Measurements from ENCODE around the gene USP5.
A peak's percentile ranks its signal among the peaks of the same experiment; 100 is the strongest.
"Not testable (repeated sequence)": the region's sequence is repeated elsewhere in the genome, so short reads cannot be mapped to it uniquely, and the experiment has no call there.

Gene USP5

DNA sequence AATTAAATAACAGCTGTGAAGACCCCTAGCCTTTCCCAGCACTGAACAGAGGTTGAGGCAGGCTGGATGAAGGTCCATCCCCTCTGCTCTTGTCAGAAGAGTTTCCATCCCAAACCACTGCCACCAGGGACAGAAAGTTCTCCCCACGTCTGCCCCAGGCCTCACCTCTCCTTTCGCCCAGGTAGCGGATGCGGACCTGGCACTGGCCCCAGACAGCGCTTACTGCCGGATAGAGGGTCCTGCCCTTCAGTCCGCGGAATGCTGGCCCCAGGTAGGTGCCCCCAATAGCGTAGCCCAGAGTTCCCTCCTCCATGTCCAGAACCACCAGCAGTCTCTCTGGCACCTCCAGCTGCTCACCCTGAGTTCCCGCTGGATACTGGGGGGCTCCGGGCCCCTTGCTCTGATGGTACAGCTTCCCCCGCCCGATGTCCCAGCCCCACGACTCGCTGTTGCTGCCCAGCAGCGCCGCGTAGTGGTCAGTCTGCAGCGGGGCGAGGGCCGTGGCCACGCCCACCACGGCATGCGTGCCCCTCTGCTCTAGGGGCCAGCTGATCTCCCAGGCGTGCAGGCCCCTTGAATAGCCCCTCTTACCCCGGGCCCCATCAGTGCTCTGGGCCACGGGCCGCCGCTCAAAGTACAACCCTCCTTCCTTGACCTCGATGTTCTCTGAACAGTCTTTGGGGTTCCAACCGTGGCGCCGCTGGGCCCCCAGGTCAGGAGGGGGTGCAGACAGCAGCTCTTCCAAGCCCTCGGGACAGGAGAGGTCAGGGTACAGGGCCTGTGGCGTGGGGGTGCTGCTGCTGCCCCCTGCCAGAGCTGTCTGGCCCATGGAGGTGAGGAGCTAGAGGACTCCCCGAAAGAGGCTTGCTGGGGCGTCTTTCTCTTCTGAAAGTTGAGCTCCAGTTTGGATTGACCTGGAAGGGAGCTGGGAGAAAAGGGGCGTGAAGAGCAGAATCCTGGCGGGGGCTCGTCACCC is 20.4 kb downstream of the USP5 start:
- DNase-seq (ENCODE audit: extremely low read depth, low read depth): no peak
- TF ChIP-seq, protein P1, sequence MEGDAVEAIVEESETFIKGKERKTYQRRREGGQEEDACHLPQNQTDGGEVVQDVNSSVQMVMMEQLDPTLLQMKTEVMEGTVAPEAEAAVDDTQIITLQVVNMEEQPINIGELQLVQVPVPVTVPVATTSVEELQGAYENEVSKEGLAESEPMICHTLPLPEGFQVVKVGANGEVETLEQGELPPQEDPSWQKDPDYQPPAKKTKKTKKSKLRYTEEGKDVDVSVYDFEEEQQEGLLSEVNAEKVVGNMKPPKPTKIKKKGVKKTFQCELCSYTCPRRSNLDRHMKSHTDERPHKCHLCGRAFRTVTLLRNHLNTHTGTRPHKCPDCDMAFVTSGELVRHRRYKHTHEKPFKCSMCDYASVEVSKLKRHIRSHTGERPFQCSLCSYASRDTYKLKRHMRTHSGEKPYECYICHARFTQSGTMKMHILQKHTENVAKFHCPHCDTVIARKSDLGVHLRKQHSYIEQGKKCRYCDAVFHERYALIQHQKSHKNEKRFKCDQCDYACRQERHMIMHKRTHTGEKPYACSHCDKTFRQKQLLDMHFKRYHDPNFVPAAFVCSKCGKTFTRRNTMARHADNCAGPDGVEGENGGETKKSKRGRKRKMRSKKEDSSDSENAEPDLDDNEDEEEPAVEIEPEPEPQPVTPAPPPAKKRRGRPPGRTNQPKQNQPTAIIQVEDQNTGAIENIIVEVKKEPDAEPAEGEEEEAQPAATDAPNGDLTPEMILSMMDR (IDR thresholded peaks at IDR 0.05; ENCODE audit: low read depth, low read length, missing control alignments): peak; percentile 97

DNA sequence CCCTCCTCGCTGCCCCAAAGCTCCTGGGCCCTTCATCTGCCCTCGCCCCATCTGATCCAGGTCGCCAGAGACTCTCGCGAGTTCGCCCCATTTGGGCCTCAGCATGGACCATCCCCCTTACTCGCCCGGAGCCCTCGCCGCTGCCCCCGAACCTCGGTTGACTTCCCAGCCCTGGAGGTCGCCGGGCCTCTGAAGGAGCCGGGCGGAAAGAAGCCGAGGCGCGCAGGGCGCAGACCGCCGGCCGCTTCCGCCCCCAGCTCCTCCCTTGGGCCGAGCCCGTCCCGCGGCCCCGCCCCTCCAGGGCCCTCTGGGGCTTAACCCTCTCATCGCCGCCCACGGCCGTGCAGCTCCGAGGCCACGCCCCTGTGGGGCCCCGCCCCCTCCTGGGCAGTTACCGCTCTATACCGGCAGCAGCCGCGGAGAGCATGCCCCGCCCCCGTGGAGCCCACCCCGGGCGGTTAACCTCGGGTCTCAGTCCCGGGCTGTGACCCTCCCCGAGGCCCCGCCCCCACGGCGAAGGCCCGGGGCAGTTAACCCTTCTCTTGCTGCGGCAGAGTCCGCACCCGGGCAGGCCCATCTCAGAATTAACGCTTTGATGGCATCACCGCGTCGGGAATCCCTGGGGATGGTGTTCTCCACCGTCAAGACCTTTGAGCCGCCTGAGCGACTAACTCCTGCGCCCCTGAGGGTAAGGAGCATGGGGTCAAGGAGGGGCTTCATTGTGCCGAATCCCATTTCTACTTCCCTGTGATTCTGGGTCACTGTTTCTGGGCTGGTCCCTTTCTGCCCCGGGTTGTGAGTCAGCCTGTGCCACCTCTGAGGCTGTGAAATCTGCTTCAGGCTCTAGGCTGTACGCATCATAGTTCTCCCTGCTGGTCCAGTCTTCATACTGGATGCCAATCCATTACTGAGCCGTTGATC is 21.4 kb downstream of the USP5 start, which contains the start of gene SPSB2:
SPSB2 (minus strand) TSS at position 210 of the 921 bp plus-strand sequence. CDS start 402 bp downstream, outside the sequence.
- H3K4me3 ChIP-seq (replicated peaks; ENCODE audit: low read depth, low read length): peak within 1 kb of the TSS; percentile 57
- TF ChIP-seq, protein P1 (IDR thresholded peaks at IDR 0.05; ENCODE audit: low read depth, low read length, missing control alignments): no peak
- DNase-seq (ENCODE audit: extremely low read depth, low read depth): peak; percentile 70

More for the DNA sequence above, 20.4 kb downstream of the USP5 start:
- H3K4me3 ChIP-seq (replicated peaks; ENCODE audit: low read depth, low read length): peak overlapping the region; percentile 57

DNA sequence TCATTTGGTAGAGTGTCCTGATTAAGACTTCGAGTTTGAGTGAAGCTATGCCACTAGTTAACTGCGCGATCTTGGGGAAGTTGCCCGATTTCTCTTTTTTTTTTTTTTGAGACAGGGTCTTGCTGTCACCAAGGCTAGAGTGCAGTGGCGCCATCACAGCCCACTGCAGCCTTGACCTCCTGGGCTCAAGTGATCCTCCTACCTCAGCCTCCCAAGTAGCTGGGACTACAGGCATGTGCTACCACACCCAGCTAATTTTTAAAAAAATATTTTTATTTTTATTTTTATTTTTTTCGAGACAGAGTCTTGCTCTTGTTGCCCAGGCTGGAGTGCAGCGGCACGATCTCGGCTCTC is 22.0 kb downstream of the USP5 start:
- DNase-seq (ENCODE audit: extremely low read depth, low read depth): not testable (repeated sequence)
- peak overlapping the region; percentile 57 for H3K4me3 ChIP-seq (replicated peaks; ENCODE audit: low read depth, low read length)

DNA sequence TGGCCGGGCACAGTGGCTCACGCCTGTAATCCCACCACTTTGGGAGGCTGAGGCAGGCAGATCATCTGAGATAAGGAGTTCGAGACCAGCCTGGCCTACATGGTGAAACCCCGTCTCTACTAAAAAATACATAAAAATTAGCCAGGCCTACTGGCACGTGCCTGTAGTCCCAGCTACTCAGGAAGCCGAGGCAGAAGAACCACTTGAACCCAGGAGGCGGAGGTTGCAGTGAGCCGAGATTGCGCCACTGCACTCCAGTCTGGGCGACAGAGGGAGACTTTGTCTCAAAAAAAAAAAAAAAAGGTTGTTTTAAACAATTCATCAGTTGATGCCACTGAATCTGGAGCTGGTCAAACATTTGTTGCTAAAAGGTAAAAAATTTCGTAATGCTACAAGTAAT is 27.9 kb downstream of the USP5 start:
- DNase-seq (ENCODE audit: extremely low read depth, low read depth); H3K4me3 ChIP-seq (replicated peaks; ENCODE audit: low read depth, low read length): not testable (repeated sequence)

DNA sequence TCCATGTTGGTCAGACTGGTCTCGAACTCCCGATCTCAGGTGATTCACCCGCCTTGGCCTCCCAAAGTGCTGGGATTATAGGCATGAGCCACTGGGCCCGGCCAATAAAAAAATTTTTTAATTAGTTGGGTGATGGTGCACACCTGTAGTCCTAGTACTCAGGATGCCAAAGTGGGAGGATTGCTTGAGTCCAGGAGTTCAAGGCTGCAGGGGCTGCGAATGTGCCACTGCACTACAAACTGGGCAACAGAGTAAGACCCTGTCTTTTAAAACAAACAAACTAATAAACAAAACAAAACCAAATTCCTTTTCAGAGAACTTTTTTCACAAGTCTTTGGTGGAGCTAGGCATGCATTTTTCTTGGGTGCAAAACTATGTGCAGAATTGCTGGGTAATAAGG is 31.3 kb downstream of the USP5 start:
- TF ChIP-seq, protein P1 (IDR thresholded peaks at IDR 0.05; ENCODE audit: low read depth, low read length, missing control alignments): no peak
- DNase-seq (ENCODE audit: extremely low read depth, low read depth): no peak
- H3K4me3 ChIP-seq (replicated peaks; ENCODE audit: low read depth, low read length): no peak overlapping the region

DNA sequence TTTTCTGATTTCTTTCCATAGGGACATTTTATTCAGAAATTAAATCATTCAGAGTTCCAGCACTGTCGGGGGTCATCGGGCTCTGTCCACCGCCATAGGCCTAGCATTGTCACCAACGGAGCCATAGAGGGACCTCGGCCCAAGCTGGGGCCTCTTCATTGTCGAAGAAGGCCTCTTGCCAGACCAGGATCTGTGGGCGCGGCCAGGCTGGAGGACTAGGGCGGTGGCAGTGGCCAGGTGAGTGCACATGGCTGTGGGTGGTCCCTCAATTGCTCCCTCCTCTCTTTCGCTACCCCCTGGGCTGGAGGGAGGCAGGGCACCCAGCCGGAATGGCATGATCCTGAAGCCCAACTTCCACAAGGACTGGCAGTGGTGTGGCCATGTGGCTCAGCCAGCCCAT is 31.7 kb downstream of the USP5 start:
- no peak for DNase-seq (ENCODE audit: extremely low read depth, low read depth)
- TF ChIP-seq, protein P1 (IDR thresholded peaks at IDR 0.05; ENCODE audit: low read depth, low read length, missing control alignments): no peak
- H3K4me3 ChIP-seq (replicated peaks; ENCODE audit: low read depth, low read length): no peak overlapping the region

DNA sequence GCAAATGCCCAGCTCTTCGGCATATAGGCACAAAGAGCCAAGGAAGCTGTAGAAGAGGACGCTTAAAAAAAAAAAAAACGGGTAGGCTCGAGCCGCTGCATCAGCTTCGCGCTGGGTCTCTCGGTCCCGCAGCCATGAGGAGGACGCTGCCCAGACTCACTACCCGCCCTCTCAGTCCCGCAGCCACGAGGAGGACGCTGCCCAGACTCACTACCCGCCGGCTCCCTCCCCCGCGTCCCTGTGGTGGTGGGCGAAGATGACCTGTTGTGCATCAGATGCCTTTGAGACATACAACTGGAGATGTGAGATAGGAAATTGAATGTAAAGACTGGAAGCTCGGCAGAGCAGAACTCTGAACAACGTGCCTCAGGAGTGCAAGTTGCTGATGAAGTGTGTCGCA is 32.6 kb downstream of the USP5 start:
- TF ChIP-seq, protein P1 (IDR thresholded peaks at IDR 0.05; ENCODE audit: low read depth, low read length, missing control alignments): no peak
- H3K4me3 ChIP-seq (replicated peaks; ENCODE audit: low read depth, low read length): no peak overlapping the region
- no peak for DNase-seq (ENCODE audit: extremely low read depth, low read depth)

DNA sequence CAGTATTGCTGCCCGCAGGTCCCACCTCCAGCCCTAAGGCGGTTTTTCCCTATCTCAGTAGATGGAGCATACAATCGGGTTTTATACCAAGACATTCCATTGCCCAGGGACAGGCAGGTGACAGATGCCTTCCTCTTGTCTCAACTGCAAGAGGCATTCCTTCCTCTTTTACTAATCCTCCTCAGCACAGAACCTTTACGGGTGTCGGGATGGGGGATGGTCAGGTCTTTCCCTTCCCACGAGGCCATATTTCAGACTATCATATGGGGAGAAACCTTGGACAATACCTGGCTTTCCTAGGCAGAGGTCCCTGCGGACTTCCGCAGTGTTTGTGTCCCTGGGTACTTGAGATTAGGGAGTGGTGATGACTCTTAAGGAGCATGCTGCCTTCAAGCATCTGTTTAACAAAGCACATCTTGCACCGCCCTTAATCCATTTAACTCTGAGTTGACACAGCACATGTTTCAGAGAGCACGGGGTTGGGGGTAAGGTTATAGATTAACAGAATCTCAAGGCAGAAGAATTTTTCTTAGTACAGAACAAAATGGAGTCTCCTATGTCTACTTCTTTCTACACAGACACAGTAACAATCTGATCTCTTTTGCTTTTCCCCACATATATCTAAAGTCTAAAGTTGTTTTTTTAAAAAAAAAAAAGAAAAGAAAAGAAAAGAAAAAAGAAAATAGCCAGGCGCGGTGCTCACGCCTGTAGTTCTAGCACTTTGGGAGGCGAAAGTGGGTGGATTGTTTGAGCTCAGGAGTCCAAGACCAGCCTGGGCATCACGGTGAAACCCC is 34.5 kb downstream of the USP5 start:
- DNase-seq (ENCODE audit: extremely low read depth, low read depth); H3K4me3 ChIP-seq (replicated peaks; ENCODE audit: low read depth, low read length): not testable (repeated sequence)

Data from HFF-Myc (cell line).